Astrocyte of the spinal cord (primary cell): ENCODE results near the gene SPP2.

Source experiments
- DNase-seq: peaks from one replicate; pipeline ENCODE4 v3.0.0; 2011; ENCODE audit warnings: low read depth, low spot score
- H3K4me3 ChIP-seq: 2 replicates; pipeline ENCODE4 v1.5.1; 2011; ENCODE audit warnings: low read depth, mild to moderate bottlenecking, low read length, moderate library complexity
- CTCF ChIP-seq: IDR thresholded peaks from 2 replicates; pipeline ENCODE4 v1.5.1; 2012; ENCODE audit warnings: low read depth, mild to moderate bottlenecking, low read length, inconsistent platforms
- in situ Hi-C: cut with HindIII; loops from 2 replicates; pipeline ENCODE4 v1.10.0; 2017; ENCODE audit warnings: low sequenced_read_pairs

The SPP2 gene

GRCh38 chr2:234048049-234048448 is 2.5 kb upstream of the SPP2 start:
- in situ Hi-C loops: no loop called here
- no peak for DNase-seq
- no peak for TF ChIP-seq CTCF
- H3K4me3 ChIP-seq: no peak overlapping the region

- in situ Hi-C loops: no loop called here
- no peak for TF ChIP-seq CTCF
- no peak overlapping the region for H3K4me3 ChIP-seq
- DNase-seq: no peak
Measured at GRCh38 chr2:234051374-234052070, 1.0 kb downstream of the SPP2 start.

- TF ChIP-seq CTCF: no peak
- no peak for DNase-seq
- in situ Hi-C loops: no loop called here
- no peak overlapping the region for H3K4me3 ChIP-seq
Measured at GRCh38 chr2:234058881-234059280, 8.4 kb downstream of the SPP2 start.

GRCh38 chr2:234060236-234060635 is 9.7 kb downstream of the SPP2 start:
- in situ Hi-C loops: no loop called here
- no peak for TF ChIP-seq CTCF
- no peak for DNase-seq
- no peak overlapping the region for H3K4me3 ChIP-seq

- in situ Hi-C loops: no loop called here
- DNase-seq: no peak
- no peak overlapping the region for H3K4me3 ChIP-seq
- no peak for TF ChIP-seq CTCF
Measured at GRCh38 chr2:234061624-234062257, 11.2 kb downstream of the SPP2 start.

- in situ Hi-C loops: no loop called here
- no peak for TF ChIP-seq CTCF
- DNase-seq: no peak
- H3K4me3 ChIP-seq: no peak overlapping the region
Measured at GRCh38 chr2:234066587-234066986, 16.1 kb downstream of the SPP2 start.
